ENCODE results near the gene CYP8B1.
A peak's percentile ranks its signal among the peaks of the same experiment; 100 is the strongest.
"Not testable (repeated sequence)": the region's sequence is repeated elsewhere in the genome, so short reads cannot be mapped to it uniquely, and the experiment has no call there.

Gene CYP8B1

GRCh38 chr3:42886294-42886822, 10.7 kb upstream of the CYP8B1 start:
- DNase-seq (ENCODE audit: low spot score), result no peak

DNA sequence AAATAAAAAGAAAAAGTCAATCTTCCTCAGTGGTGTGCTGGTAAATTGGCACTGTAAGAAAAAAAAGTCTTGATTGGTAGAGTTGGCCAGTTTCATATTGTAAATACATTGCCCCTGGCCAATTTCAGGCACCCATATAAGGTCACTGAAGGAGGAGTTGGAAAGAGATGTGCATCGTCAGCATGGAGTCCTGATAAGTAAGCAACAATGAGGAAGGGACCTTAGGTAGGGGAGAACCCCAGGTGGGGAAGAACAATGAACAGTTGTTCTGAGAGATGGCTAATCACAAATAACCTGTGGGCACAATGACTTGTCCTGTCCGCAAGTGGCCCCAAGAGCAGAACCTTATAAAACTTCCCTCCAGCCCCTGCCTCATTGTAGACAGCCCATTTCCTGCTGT, 8.6 kb upstream of the CYP8B1 start:
- DNase-seq (ENCODE audit: low spot score), result no peak

- DNase-seq (ENCODE audit: low spot score), result not testable (repeated sequence)
Observed at GRCh38 chr3:42883251-42883930, 7.7 kb upstream of the CYP8B1 start.

DNA sequence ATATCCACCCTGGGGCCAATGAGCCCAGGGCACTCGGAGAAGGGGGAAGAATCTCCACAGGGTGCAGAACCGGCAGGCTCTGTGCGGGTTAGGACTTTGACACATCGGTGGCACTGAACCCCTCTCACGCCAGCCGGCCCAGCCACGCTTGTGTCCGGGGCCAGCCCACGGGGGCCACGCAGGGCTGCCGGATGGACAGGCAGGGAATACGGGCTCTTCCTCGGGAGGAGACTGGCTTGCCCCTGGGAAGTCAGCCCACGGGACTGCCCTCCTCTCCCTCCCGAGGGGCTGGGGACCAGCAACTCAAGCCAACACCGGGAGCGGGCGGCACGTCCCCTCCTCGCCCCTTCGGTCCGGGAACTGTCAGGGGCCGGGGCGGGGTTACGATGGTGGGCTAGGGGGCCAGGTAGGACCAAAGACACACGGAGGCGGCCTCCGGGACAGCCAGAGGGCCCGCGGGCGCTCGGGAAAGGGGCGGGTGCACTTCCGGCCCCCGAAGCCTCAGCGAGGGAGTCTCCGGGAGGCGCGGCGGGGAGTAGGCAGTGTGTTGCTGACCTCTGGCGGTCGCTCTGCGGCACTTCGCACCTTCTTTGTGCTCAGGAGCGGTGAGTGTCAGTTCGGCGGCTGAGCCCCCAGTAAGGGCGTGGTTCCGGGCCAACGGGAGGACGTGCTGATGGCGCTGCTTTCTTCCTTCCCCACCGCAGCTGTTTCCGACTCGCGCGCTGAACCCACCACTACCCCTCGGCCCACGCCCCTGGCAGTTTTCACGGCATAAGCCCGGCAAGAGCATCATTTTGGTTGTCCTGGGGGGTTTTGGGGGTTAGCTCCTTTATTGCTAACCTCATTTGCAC, 5.1 kb upstream of the CYP8B1 start:
- DNase-seq (ENCODE audit: low spot score), result peak; percentile 87

DNA sequence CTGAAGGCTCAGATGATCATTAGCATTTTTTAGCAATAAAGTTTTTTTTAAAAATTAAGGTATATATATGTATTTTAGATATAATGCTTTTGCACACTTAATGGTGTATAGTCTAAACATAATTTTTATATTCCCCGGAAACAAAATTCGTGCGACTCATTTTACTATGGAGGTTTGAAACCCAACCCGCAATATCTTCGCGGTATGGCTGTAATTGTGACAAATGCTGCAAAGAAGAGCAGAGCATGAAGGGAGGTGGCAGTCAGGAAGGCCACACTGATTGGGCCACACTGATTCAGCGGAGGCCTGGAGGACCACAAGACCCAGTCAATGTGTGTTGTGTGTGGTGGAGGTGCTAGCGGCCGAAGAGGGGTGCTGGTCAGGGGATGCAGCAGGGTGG, 4.5 kb upstream of the CYP8B1 start:
- no peak for DNase-seq (ENCODE audit: low spot score)

GRCh38 chr3:42877881-42878280, 2.2 kb upstream of the CYP8B1 start:
- DNase-seq (ENCODE audit: low spot score), result no peak

GRCh38 chr3:42876940-42877720, 1.5 kb upstream of the CYP8B1 start:
- no peak for DNase-seq (ENCODE audit: low spot score)

DNA sequence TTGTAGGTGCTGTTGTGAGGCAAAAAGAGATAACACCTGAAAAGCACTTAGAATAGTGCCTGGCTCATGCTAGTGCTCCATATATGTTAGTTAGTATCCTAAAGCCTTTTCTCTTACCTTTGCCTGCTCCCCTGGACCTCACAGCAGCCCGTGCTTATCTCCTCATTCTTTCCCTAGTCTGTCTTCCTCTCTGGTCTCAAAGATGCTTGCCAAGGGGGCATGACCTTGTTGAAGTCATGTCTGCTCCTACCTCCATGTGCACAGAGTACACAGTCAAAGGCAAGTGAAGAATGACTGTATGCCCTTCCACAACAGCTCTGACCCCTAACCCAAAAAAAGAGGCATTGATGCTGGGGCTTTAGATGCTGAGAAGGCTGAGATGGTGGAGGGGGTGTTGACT, 722 bp upstream of the CYP8B1 start:
- DNase-seq (ENCODE audit: low spot score), result no peak

DNA sequence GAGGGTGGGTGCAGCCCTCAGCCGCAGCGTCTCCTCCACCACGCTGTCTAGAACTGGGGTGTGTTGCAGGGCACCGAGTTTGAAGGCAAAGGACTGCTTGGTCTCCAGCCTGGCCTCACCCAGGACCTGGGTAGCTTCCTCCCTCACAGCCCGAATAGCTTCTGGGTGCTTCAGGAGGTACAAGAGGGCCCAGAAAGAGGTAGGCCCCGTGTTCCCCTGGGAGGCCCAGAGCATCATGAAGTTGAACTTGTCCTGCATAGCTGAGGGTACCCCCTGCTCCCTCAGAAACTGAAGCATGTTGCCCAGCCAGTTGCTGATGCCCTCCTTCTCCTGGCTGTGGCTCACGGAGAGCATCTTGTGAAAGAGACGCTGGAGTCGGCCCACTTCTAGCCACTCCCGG, 930 bp downstream of the CYP8B1 start:
- no peak for DNase-seq (ENCODE audit: low spot score)

DNA sequence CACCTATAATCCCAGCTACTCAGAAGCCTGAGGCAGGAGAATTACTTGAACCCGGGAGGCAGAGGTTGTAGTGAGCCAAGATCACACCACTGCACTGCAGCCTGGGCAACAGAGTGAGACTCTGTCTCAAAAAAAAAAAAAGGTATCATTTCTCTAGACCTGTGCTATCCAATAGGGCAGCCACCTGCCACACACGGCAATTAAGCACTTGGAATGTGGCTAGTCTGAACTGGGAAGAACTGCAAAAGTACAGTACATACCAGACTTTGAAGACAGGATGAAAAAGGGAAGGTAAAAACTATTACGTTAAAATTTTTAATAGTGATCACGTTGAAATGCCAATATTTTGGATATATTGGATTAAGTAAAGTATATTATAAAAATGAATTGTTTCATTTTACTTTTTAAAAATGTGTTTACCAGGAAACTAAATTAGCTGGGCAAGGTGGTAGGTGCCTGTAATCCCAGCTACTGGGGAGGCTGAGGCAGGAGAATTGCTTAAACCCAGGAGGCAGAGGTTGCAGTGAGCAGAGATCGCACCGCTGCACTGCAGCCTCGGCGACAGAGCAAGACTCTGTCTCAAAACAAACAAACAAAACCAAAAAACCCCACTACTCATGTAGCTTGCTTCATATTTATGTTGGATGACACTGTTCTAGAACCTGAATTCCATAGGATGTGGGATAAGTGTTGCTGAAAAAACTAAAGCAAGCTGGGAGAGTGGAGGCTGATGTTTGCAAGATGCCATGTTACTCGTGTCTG, 2.3 kb downstream of the CYP8B1 start:
- DNase-seq (ENCODE audit: low spot score), result no peak

DNA sequence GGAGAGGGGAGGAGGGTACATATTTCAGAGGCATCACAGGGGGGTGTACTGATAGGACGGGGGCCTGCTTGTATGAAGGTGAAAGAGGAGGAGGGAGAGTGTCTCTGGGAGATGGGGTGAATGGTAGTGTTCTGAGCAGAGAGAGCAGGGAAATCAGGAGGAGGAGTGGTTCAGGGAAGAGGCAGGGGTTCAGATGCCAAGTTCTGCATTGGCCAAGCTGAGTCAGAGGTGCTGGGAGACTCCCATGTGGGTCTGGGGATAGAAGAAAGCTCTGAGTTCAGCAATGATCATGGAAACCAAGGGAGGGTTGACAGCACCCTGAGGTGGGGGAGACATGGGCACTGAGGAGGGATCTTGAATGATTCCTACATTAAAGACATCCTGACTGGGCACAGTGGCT, 3.0 kb downstream of the CYP8B1 start:
- no peak for DNase-seq (ENCODE audit: low spot score)

GRCh38 chr3:42871592-42872196, 4.0 kb downstream of the CYP8B1 start:
- peak; percentile 19 for DNase-seq (ENCODE audit: low spot score)

GRCh38 chr3:42868841-42869240, 6.8 kb downstream of the CYP8B1 start:
- DNase-seq (ENCODE audit: low spot score), result no peak

GRCh38 chr3:42867138-42867537, 8.5 kb downstream of the CYP8B1 start:
- no peak for DNase-seq (ENCODE audit: low spot score)

- no peak for DNase-seq (ENCODE audit: low spot score)
Observed at GRCh38 chr3:42865256-42865655, 10.4 kb downstream of the CYP8B1 start.

GRCh38 chr3:42864321-42864950, 11.2 kb downstream of the CYP8B1 start:
- no peak for DNase-seq (ENCODE audit: low spot score)

DNA sequence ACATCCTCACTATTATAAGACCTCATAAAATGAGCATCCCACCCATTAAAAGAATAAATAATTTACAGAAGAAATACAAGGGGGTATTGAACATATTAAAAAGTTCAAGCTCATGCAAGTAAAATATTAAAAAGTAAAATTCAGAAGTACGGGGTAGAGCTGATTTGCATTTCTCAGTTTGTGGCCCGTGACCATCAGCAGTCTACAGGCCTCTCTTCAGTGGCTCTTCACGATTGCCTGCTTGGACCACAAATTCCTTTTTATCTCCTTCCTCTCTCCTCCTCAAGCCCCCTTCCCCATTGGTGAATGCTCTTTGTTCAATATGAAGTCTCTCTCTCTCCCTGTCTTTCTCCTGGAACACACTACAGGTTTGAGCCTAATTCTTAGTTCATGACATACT, 19.1 kb downstream of the CYP8B1 start:
- DNase-seq (ENCODE audit: low spot score), result no peak

DNA sequence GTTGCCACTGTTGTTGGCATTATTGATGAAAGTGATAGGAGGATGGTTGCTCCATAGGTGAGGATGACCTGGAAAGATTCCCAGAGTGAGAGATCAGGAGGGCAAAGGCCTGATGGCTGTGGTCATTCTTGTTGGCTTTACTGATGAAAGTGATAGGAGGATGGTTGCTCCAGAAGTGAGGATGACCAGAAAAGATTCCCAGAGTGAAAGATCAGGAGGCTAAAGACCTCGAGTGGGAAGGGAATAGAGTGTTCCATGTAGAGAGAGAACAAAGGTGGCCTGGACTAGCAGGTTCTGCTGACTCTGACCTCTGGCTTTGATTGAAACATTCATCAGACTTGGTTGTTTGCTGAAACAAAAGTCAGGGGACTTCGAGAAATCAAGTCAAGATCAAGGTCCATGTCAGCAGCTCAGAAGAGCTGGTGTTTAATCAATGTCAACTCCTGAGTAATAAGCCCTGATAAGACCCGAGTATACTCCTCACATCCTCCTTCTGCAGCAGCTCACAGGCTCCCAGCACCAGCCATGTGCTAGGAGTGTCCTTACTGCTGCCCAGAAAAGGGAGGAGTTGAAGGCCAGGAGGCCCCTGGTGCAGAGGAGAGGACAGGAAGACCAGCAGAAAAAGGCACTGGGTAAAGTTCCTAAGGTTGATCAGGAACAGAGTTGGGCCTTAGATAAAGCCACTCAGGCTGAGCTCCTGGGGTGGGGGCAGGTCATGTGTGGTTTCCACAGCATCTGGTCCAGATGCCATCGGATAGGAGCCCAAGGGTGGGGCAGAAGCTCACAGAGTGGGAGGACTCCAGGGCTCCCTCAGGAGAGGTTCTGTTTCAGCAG, 19.9 kb downstream of the CYP8B1 start:
- peak; percentile 77 for DNase-seq (ENCODE audit: low spot score)

GRCh38 chr3:42855219-42855546, 20.5 kb downstream of the CYP8B1 start:
- DNase-seq (ENCODE audit: low spot score), result no peak

DNA sequence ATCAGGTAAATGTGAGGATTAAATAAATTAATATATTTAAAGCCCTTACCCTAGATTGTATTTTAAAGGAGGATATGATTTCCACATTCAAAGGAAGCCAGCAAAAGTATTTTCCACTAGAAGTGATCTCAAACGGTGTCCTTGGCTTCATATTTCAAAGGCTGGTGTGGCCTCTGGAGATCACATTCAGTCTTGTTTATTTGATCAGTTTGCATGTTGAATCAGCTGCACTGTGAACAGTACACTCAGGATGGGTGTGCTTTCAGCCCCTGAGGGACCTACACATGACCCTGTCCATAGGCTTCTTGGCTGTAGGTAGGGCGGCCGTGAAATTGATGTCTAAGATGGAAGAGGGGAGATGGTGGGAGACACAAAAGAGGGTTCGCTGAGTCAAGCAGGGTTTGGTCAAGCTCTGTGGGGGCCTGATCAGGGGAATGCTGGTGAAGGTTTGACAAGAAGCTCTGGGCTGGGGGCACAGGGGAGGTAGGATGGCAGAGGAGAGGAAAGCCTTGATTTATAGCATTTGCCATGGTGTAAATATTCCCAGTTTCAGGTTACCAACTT, 21.9 kb downstream of the CYP8B1 start:
- DNase-seq (ENCODE audit: low spot score), result no peak

All from hematopoietic multipotent progenitor cell treated with erythropoietin and hydrocortisone succinate and interleukin-3 and kit ligand, for 15 days (in vitro differentiated cells).